B cell (primary cell): ENCODE measurements around the gene TPBGL. TPM values are rescaled to one million over a fixed set of nuclear protein-coding genes. Genes with fewer than 3 reads are reported as not detected.

Source experiments
- ATAC-seq: fragments of 200-7000 bp; cut with Tn5 transposase; one replicate; pipeline ENCODE4 v1.10.0; 2021; ENCODE audit warnings: low read depth, mild to moderate bottlenecking, moderate number of reproducible peaks, moderate library complexity
- CTCF ChIA-PET: fragments of 350-600 bp; sonication (Branson Sonifier 250); formaldehyde crosslinking; loops from one replicate; lab custom pipeline; 2021; ENCODE audit warnings: antibody characterized with exemption, inconsistent platforms; lab: Charles Lee
- POLR2A ChIA-PET: fragments of 350-600 bp; sonication (Branson Sonifier 250); formaldehyde crosslinking; loops from one replicate; lab custom pipeline; 2021; ENCODE audit warnings: antibody characterized with exemption; lab: Charles Lee
- DNase-seq: peaks from one replicate; pipeline ENCODE4 v3.0.0; 2013
- H2AFZ ChIP-seq: 2 replicates; pipeline ENCODE4 v1.6.1; 2012; ENCODE audit warnings: mild to moderate bottlenecking, low read depth, low read length; ENCODE audit not compliant: insufficient read depth, poor library complexity, severe bottlenecking
- H3K27ac ChIP-seq, 2 donors: 1 replicate in 1 of 2; 2 replicates in 1 of 2; pipeline ENCODE4 v1.5.1; 2012 to 2013; ENCODE audit warnings: low read length in 2 of 2, mild to moderate bottlenecking in 2 of 2, moderate library complexity in 1 of 2
- H3K27me3 ChIP-seq, 4 experiments: fragments of 200-600 bp in 1 of 4; sonication (generic) in 1 of 4; replicated peaks in 1 of 4; 1 replicate in 2 of 4; 2 replicates in 2 of 4; pipeline versions ENCODE4 v1.6.1 to v1.7.0; 2013 to 2016; ENCODE audit warnings: low read length in 3 of 4, mild to moderate bottlenecking in 2 of 4, mixed read lengths in 1 of 4, moderate library complexity in 1 of 4; ENCODE audit not compliant: insufficient read depth in 4 of 4, control insufficient read depth in 3 of 4; ENCODE audit errors: control extremely low read depth in 1 of 4
- H3K36me3 ChIP-seq, 2 experiments: replicated peaks in 1 of 2; 1 replicate in 1 of 2; 2 replicates in 1 of 2; pipeline versions ENCODE4 v1.6.1 to v1.7.1; 2013; ENCODE audit warnings: low read length in 1 of 2; ENCODE audit not compliant: insufficient read depth in 2 of 2, control insufficient read depth in 1 of 2; ENCODE audit errors: control extremely low read depth in 1 of 2, extremely low read depth in 1 of 2
- H3K4me1 ChIP-seq, 2 donors: fragments of 200-600 bp in 1 of 2; sonication (generic) in 1 of 2; 1 replicate in 1 of 2; 2 replicates in 1 of 2; pipeline versions ENCODE4 v1.5.1 to v1.6.1; 2013 to 2017; ENCODE audit warnings: low read length in 2 of 2; ENCODE audit not compliant: control insufficient read depth in 2 of 2, insufficient read depth in 2 of 2
- H3K4me2 ChIP-seq: replicated peaks from 2 replicates; pipeline ENCODE3; 2012; ENCODE audit warnings: mild to moderate bottlenecking, low read depth, low read length; ENCODE audit not compliant: poor library complexity, severe bottlenecking
- H3K4me3 ChIP-seq, 5 experiments: fragments of 200-600 bp in 1 of 5; sonication (generic) in 1 of 5; 1 replicate in 3 of 5; 2 replicates in 2 of 5; pipeline versions ENCODE4 v1.5.1 to v1.7.0; 2011 to 2016; ENCODE audit warnings: low read length in 4 of 5, mild to moderate bottlenecking in 4 of 5, low read depth in 2 of 5, control low read depth in 1 of 5, moderate library complexity in 1 of 5; ENCODE audit not compliant: insufficient read depth in 1 of 5; ENCODE audit errors: control extremely low read depth in 1 of 5, extremely low read depth in 1 of 5
- H3K79me2 ChIP-seq: fragments of 200-600 bp; sonication (generic); one replicate; pipeline ENCODE4 v1.6.0; 2016; ENCODE audit warnings: low read length; ENCODE audit not compliant: control insufficient read depth, insufficient read depth
- H3K9ac ChIP-seq: fragments of 200-600 bp; sonication (generic); 2 replicates; pipeline ENCODE4 v1.6.1; 2017; ENCODE audit warnings: mild to moderate bottlenecking, low read length, moderate library complexity
- H3K9me3 ChIP-seq, 3 donors: one replicate each; pipeline versions ENCODE4 v1.6.1 to v1.7.1; 2013; ENCODE audit warnings: low read length in 2 of 3; ENCODE audit not compliant: control insufficient read depth in 2 of 3, insufficient read depth in 1 of 3; ENCODE audit errors: control extremely low read depth in 1 of 3
- H4K20me1 ChIP-seq: 2 replicates; pipeline ENCODE4 v1.6.0; 2012; ENCODE audit warnings: mild to moderate bottlenecking, low read length; ENCODE audit not compliant: insufficient read depth, control insufficient read depth, poor library complexity, severe bottlenecking
- H3K27ac Mint-ChIP-seq: one replicate; pipeline ENCODE4 v1.8.0; 2021; ENCODE audit warnings: mixed read lengths
- H3K27me3 Mint-ChIP-seq: one replicate; pipeline ENCODE4 v1.8.0; 2021; ENCODE audit warnings: mixed read lengths
- H3K4me1 Mint-ChIP-seq: one replicate; pipeline ENCODE4 v1.8.0; 2021; ENCODE audit warnings: mixed read lengths
- H3K4me3 Mint-ChIP-seq: one replicate; pipeline ENCODE4 v1.8.0; 2021; ENCODE audit warnings: mixed read lengths
- H3K9me3 Mint-ChIP-seq: one replicate; pipeline ENCODE4 v1.8.0; 2022; ENCODE audit warnings: mixed read lengths; ENCODE audit not compliant: insufficient read depth
- EZH2 ChIP-seq: IDR thresholded peaks from 2 replicates; pipeline ENCODE4 v1.6.1; 2012; ENCODE audit warnings: borderline replicate concordance, low read depth, mild to moderate bottlenecking, moderate library complexity, low read length; ENCODE audit not compliant: insufficient read depth, poor library complexity, severe bottlenecking
- WGBS: methylation state at CpG from one replicate; pipeline ENCODE4 v1.1.5; 2013; ENCODE audit warnings: missing lambda C conversion rate; ENCODE audit not compliant: insufficient coverage; 5-methylcytosine and 5-hydroxymethylcytosine counted together
- intact Hi-C: fragments of 100-400 bp; cut with micrococcal nuclease; formaldehyde crosslinking; loops from one replicate; pipeline ENCODE4 v1.10.0; 2022
- polyA plus RNA-seq: library from polyadenylated mRNA; depleted of rRNA; stranded (reverse); fragments of >200 nt; gene quantifications from 2 replicates; pipeline ENCODE4 v1.2.3, GENCODE V29; 2012
- total RNA-seq, 2 donors: library from RNA; stranded (reverse); fragments of 120-200 nt in 1 of 2; gene quantifications; 1 replicate in 1 of 2; 2 replicates in 1 of 2; pipeline versions ENCODE4 v1.2.3 to v1.2.4, GENCODE V29; 2013 to 2022
- TF ChIP-seq, protein P1 (sequence below): fragments of 200-600 bp; IDR thresholded peaks from one replicate; pipeline ENCODE4 v1.8.0; 2022; ENCODE audit warnings: antibody characterized with exemption, mild to moderate bottlenecking

TPBGL gene
- total and polyA plus RNA-seq, 2 donors (not counting 1 experiment from before 2014, with no cell fraction given): not detected

DNA sequence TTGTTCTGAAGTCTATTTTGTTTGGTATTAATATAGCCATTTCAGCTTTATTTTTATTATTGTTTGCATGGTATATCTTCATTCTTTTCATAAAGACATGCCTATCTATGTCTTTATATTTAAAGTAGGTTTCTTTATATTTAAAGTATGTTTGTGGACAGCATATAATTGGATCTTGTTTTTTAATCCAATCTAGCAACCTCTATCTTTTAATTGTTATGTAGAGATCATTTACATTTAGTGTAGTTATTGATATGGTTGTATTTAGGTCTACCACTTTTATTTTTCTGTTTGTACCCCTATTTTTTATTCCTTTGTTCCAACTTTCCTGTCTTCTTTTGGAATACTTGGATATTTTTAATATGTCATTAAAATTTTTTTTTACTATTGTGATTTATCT lies 13.8 kb downstream of the TPBGL start:
- Histone ChIP-seq H3K9ac (no peak overlapping the region), H3K79me2 (no peaks in the 10 kb centered on the region), H3K27ac (no peak overlapping the region), H4K20me1 (no peaks in the 10 kb centered on the region), H3K27me3 (peaks cover 0 to 10% (median 0%) of the 10 kb centered on the region in 4 experiments), H3K4me3 (no peak overlapping the region), H3K4me2 (no peak overlapping the region), H3K36me3 (no peaks in the 10 kb centered on the region), H3K9me3 (peaks cover 0 to 3% (median 0%) of the 10 kb centered on the region in 3 donors), H2AFZ (no peak overlapping the region), H3K4me1 (no peaks in the 10 kb centered on the region)
- POLR2A ChIA-PET: no interaction called here
- Mint-ChIP-seq H3K4me3 (no peak overlapping the region), H3K27ac (no peak overlapping the region), H3K4me1 (no peaks in the 10 kb centered on the region), H3K9me3 (no peaks in the 10 kb centered on the region), H3K27me3 (peaks cover 25% of the 10 kb centered on the region)
- intact Hi-C loops: no loop called here
- CTCF ChIA-PET: interaction anchor here (1.5 to 2.6 kb wide), 2 partner anchors 9 to 114 kb away, joined by 5 to 8 read pairs; no protein-coding TSS in a partner anchor
- ATAC-seq: no peak
- no peak for DNase-seq
- TF ChIP-seq, protein P1, sequence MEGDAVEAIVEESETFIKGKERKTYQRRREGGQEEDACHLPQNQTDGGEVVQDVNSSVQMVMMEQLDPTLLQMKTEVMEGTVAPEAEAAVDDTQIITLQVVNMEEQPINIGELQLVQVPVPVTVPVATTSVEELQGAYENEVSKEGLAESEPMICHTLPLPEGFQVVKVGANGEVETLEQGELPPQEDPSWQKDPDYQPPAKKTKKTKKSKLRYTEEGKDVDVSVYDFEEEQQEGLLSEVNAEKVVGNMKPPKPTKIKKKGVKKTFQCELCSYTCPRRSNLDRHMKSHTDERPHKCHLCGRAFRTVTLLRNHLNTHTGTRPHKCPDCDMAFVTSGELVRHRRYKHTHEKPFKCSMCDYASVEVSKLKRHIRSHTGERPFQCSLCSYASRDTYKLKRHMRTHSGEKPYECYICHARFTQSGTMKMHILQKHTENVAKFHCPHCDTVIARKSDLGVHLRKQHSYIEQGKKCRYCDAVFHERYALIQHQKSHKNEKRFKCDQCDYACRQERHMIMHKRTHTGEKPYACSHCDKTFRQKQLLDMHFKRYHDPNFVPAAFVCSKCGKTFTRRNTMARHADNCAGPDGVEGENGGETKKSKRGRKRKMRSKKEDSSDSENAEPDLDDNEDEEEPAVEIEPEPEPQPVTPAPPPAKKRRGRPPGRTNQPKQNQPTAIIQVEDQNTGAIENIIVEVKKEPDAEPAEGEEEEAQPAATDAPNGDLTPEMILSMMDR: no peak
- TF ChIP-seq EZH2: no peak

DNA sequence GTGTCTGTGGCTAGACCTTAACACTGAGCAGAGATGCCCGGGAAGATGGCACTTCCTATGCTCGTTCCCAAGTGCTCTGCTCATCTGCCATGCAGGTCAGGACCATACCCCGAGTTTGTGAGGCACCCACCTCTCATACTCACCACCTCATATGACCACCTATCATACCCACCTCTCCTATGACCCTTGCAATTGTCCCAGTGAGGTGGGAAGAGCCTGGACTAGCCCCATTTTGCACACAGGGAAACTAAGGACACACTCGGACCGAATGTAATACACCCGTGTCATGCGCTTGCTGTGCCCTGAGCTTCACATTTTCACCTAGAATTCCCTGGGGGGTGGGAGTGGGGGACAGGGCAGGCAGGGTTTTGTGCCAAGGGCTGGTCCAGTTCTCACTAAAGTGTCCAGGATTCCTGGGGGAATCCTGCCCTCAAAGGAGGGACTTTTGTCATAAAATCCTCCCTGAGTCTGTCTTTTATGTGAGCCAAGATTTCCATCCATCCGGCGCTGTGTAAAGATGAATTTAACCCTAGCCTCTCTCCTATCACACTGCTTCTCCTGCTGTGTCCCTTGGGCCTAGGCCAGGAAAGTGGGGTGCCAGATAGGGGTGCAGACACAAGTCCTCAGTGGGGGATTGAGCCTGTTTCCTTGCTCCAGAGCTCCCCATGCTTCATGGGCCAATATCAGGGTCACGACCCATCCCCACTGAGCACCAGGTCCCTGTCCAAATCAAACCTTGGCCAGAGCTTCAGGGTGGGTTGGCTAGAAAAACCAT lies 20.0 kb downstream of the TPBGL start:
- H3K27ac ChIP-seq: peak overlapping the region in 1 of 2 donors; percentile 21
- H3K9me3 ChIP-seq: no peaks in the 10 kb centered on the region
- no peaks in the 10 kb centered on the region for H3K79me2 ChIP-seq
- no peak for DNase-seq
- no peak for TF ChIP-seq EZH2
- TF ChIP-seq, protein P1: no peak
- Mint-ChIP-seq H3K9me3 (no peaks in the 10 kb centered on the region), H3K4me1 (peaks cover 33% of the 10 kb centered on the region), H3K27me3 (peaks cover 17% of the 10 kb centered on the region), H3K27ac (no peak overlapping the region), H3K4me3 (no peak overlapping the region)
- WGBS: 70% methylated on average over 6 of the region's 10 CpGs
- peaks cover 33 to 50% of the 10 kb centered on the region in 2 donors for H3K4me1 ChIP-seq
- intact Hi-C loops: no loop called here
- H4K20me1 ChIP-seq: no peaks in the 10 kb centered on the region
- H3K9ac ChIP-seq: no peak overlapping the region
- no peaks in the 10 kb centered on the region for H3K36me3 ChIP-seq
- CTCF ChIA-PET: interaction anchor here (1.6 to 2.8 kb wide), 2 partner anchors 9 to 10 kb away, joined by 9 to 12 read pairs; no protein-coding TSS in a partner anchor
- POLR2A ChIA-PET: no interaction called here
- no peak for ATAC-seq
- H2AFZ ChIP-seq: peak overlapping the region; percentile 16
- H3K27me3 ChIP-seq: peaks cover 0 to 10% (median 0%) of the 10 kb centered on the region in 4 experiments
- H3K4me2 ChIP-seq: peak overlapping the region; percentile 46
- H3K4me3 ChIP-seq: no peak overlapping the region
